A673 (cell line): ENCODE results near the gene ATP8A2. TPM values are rescaled to one million over a fixed set of nuclear protein-coding genes. Genes with fewer than 3 reads are reported as not detected.

Experiments
- BruUV-seq: library from RNA; stranded (reverse); fragments of 400-500 nt; replicated peaks from 2 replicates; lab custom pipeline; 2021; lab: Mats Ljungman, UMichigan
- CTCF ChIA-PET: fragments of 300-600 bp; sonication (Branson Sonifier 250); formaldehyde crosslinking; loops from one replicate; lab custom pipeline; 2022; ENCODE audit warnings: antibody characterized with exemption; lab: Charles Lee
- POLR2A ChIA-PET: fragments of 300-600 bp; sonication (Branson Sonifier 250); formaldehyde crosslinking; loops from one replicate; lab custom pipeline; 2022; ENCODE audit warnings: antibody characterized with exemption; ENCODE audit not compliant: low non-redundant PET; lab: Charles Lee
- DNase-seq: peaks from one replicate; pipeline ENCODE4 v3.0.0-alpha.2; 2015; ENCODE audit warnings: low spot score
- H3K27ac ChIP-seq: fragments of 200-600 bp; sonication (generic); 2 replicates; pipeline ENCODE4 v1.5.1; 2016; ENCODE audit warnings: mixed run types, low read depth, mild to moderate bottlenecking, mixed read lengths, antibody characterized with exemption, low read length; ENCODE audit not compliant: poor library complexity, severe bottlenecking
- H3K27me3 ChIP-seq: fragments of 200-600 bp; sonication (generic); replicated peaks from 2 replicates; pipeline ENCODE4 v1.6.1; 2017; ENCODE audit warnings: mixed run types, low read depth, mild to moderate bottlenecking, mixed read lengths, antibody characterized with exemption, low read length; ENCODE audit not compliant: insufficient read depth, poor library complexity
- H3K36me3 ChIP-seq: fragments of 200-600 bp; sonication (generic); 2 replicates; pipeline ENCODE4 v1.6.1; 2016; ENCODE audit warnings: mixed run types, mild to moderate bottlenecking, mixed read lengths, antibody characterized with exemption, low read length; ENCODE audit not compliant: insufficient read depth, poor library complexity, severe bottlenecking
- H3K4me1 ChIP-seq: fragments of 200-600 bp; sonication (generic); 2 replicates; pipeline ENCODE4 v1.6.1; 2017; ENCODE audit warnings: mixed run types, mild to moderate bottlenecking, mixed read lengths, antibody characterized with exemption, low read length; ENCODE audit not compliant: insufficient read depth, poor library complexity, severe bottlenecking
- H3K4me3 ChIP-seq: fragments of 200-600 bp; sonication (generic); 2 replicates; pipeline ENCODE4 v1.5.1; 2016; ENCODE audit warnings: low read depth, mixed run types, mild to moderate bottlenecking, mixed read lengths, low read length; ENCODE audit not compliant: poor library complexity, severe bottlenecking
- H3K9me3 ChIP-seq: fragments of 200-600 bp; sonication (generic); 2 replicates; pipeline ENCODE4 v1.6.1; 2016; ENCODE audit warnings: mixed run types, low read depth, mild to moderate bottlenecking, mixed read lengths, antibody characterized with exemption, low read length; ENCODE audit not compliant: poor library complexity, severe bottlenecking
- CTCF ChIP-seq: fragments of 300-800, 200-600 bp; sonication (generic); conservative IDR thresholded peaks from 2 replicates; pipeline ENCODE4 v1.5.1; 2017; ENCODE audit warnings: low read depth, mild to moderate bottlenecking, antibody characterized with exemption, low read length, moderate library complexity, mixed read lengths
- EZH2 ChIP-seq: fragments of 200-600 bp; sonication (generic); IDR thresholded peaks from 2 replicates; pipeline ENCODE4 v1.6.1; 2017; ENCODE audit warnings: borderline replicate concordance, low read depth, mild to moderate bottlenecking, mixed read lengths, antibody characterized with exemption, low read length; ENCODE audit not compliant: poor library complexity, severe bottlenecking
- intact Hi-C: fragments of 100-400 bp; cut with micrococcal nuclease; formaldehyde crosslinking; loops from one replicate; pipeline ENCODE4 v1.10.0; 2022; ENCODE audit not compliant: unreplicated experiment
- total RNA-seq: library from RNA; stranded (reverse); gene quantifications from 2 replicates; pipeline ENCODE4 v1.2.3, GENCODE V29; 2021

Gene ATP8A2
- total RNA-seq, 1 experiment from 2014 or later, result 0.92 TPM

DNA sequence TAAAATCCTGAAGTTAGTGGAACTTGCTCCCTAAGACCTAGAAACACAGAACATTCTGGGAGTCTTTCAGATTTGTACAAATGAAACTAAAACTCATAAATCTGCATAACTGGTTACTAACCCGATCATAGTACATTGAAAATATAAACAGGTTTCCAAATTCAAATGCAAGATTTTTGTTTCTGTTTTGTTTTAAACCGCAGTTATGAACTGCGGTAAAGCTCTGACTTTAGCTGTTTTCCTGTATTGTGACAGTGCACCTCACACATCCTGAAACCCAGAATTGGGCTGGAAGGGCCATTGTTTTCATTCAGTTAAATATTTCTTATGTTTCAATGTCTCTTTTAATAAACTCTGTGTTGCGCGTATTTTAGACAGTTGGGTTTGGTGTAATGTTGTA lies 475.4 kb downstream of the ATP8A2 start:
- no peaks in the 10 kb centered on the region for H3K4me1 ChIP-seq
- no peaks in the 10 kb centered on the region for H3K36me3 ChIP-seq
- DNase-seq, result no peak
- no TSS peak for BruUV-seq
- TF ChIP-seq CTCF (no peak), EZH2 (no peak)
- intact Hi-C loops, result no loop called here
- H3K27me3 ChIP-seq, result no peaks in the 10 kb centered on the region
- CTCF ChIA-PET, result no interaction called here
- no peak overlapping the region for H3K4me3 ChIP-seq
- H3K9me3 ChIP-seq, result no peaks in the 10 kb centered on the region
- H3K27ac ChIP-seq, result no peak overlapping the region
- POLR2A ChIA-PET, result no interaction called here

GRCh38 chr13:25847635-25848626 lies 476.2 kb downstream of the ATP8A2 start:
- H3K27me3 ChIP-seq, result no peaks in the 10 kb centered on the region
- BruUV-seq, result no TSS peak
- no peaks in the 10 kb centered on the region for H3K4me1 ChIP-seq
- H3K36me3 ChIP-seq, result no peaks in the 10 kb centered on the region
- no peak overlapping the region for H3K27ac ChIP-seq
- intact Hi-C loops, result no loop called here
- no peak overlapping the region for H3K4me3 ChIP-seq
- ChIA-PET POLR2A (no interaction called here), CTCF (no interaction called here)
- no peaks in the 10 kb centered on the region for H3K9me3 ChIP-seq
- DNase-seq, result no peak
- TF ChIP-seq EZH2 (no peak), CTCF (no peak)

- no TSS peak for BruUV-seq
- H3K27me3 ChIP-seq, result no peaks in the 10 kb centered on the region
- H3K36me3 ChIP-seq, result no peaks in the 10 kb centered on the region
- H3K9me3 ChIP-seq, result no peaks in the 10 kb centered on the region
- no peak overlapping the region for H3K27ac ChIP-seq
- no peak overlapping the region for H3K4me3 ChIP-seq
- ChIA-PET POLR2A (interaction anchor here (0.5 kb wide), 1 partner anchor 31 kb away, joined by 3 read pairs; no protein-coding TSS in a partner anchor), CTCF (no interaction called here)
- H3K4me1 ChIP-seq, result no peaks in the 10 kb centered on the region
- TF ChIP-seq EZH2 (no peak), CTCF (no peak)
- intact Hi-C loops, result no loop called here
- no peak for DNase-seq
Observed at GRCh38 chr13:25848812-25849745, 477.3 kb downstream of the ATP8A2 start.
